ENCODE data around the gene CFAP57. TPM values are rescaled to one million over a fixed set of nuclear protein-coding genes. Genes with fewer than 3 reads are reported as not detected.

CFAP57 gene
- total RNA-seq, 2 experiments from 2014 or later = 0.32 to 0.35 TPM

DNA sequence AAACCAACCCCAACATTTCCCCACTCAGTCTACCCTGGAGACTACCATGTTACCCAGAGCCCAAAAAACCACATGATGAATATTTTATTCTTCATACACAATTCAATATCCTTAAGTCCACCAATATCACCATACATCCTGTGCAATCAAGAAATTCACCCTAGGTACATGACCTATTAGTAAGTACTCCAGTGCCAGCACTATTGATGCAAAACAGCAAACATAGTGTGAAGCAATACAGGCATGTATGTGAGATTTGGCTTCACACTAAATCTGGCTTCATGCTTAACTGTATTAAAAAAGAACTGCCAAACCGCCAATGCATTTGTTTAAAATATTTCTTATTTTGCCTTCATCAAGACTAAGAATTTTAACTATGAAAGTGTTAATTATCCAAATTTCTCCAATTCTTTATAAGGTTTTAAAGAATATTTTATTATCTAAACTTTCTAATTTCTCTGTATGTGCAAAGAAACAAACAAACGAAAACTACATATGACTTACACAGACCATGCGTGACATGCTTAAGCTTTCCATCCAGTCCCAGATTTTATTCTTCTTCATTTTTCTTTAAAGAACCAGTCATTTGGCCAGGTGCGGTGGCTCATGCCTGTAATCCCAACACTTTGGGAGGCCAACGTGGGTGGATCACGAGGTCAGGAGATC lies 75.3 kb downstream of the CFAP57 start:
- no peak for DNase-seq
- Mint-ChIP-seq H3K27me3 (no peaks in the 10 kb centered on the region), H3K27ac (no peak overlapping the region), H3K36me3 (no peaks in the 10 kb centered on the region), H3K9me3 (peaks cover 1% of the 10 kb centered on the region), H3K4me3 (no peak overlapping the region), H3K4me1 (no peaks in the 10 kb centered on the region)

DNA sequence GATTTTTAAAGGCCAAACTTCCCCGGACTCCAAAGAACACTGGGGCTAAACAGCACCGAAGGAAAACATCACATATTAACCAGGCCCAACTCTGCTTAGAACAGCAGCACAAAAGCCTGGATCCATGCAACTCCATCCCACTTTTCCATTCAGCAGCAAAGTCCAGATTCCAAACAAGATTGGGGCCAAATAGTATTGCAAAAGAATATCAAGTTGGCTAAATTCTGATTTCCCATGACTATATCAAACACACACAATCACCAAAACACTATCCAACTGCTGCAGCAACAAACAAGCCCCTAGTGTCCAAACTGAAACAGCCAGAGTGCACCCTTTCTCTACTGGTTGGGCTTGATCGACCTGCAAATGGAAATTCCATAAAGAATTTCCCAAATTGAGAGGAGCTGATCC lies 78.2 kb downstream of the CFAP57 start:
- no peaks in the 10 kb centered on the region for H3K27me3 Mint-ChIP-seq
- H3K4me3 Mint-ChIP-seq = no peak overlapping the region
- H3K4me1 Mint-ChIP-seq = no peaks in the 10 kb centered on the region
- no peak for DNase-seq
- H3K36me3 Mint-ChIP-seq = no peaks in the 10 kb centered on the region
- peaks cover 1% of the 10 kb centered on the region for H3K9me3 Mint-ChIP-seq
- no peak overlapping the region for H3K27ac Mint-ChIP-seq

DNA sequence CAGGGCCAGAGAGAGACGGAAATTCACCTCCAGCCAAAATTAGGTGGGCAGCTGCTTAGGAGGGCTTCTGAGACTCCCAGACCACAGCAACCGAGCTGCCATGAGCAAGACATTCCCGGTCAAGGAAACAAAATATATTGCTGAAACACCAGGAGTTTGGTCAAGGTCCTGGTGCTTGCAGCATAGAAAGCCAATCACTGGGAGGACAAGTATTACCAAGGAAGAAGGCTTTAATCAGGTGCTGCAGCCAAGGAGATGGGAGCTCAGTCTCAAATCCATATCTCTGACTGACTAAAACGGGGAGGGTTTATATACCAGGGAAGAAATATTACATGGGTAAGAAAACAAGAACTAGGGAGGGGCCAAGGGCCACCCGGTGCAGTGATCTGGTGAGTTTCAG lies 78.9 kb downstream of the CFAP57 start:
- Mint-ChIP-seq H3K27ac (no peak overlapping the region), H3K9me3 (peaks cover 1% of the 10 kb centered on the region), H3K4me1 (no peaks in the 10 kb centered on the region), H3K4me3 (no peak overlapping the region), H3K27me3 (no peaks in the 10 kb centered on the region), H3K36me3 (no peaks in the 10 kb centered on the region)
- no peak for DNase-seq

DNA sequence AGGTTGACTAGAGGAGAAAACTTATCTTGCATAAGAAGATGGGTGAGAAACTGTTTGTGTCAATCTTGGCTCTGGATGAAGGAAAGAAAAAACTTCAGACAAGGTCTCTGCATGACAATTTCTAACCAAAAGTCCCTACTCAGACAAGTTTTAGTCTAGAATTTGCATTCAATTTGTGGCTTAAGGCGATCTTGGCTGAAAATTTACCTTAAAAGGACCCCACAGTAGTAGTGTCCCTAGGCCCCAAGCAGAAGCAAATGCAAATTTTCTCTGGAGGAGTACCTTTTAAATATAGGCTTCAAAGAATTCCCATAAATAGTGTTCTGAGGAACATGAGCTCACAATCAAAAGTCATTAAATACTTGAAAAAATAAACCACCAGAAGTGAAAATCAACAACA lies 80.1 kb downstream of the CFAP57 start:
- no peaks in the 10 kb centered on the region for H3K4me1 Mint-ChIP-seq

DNA sequence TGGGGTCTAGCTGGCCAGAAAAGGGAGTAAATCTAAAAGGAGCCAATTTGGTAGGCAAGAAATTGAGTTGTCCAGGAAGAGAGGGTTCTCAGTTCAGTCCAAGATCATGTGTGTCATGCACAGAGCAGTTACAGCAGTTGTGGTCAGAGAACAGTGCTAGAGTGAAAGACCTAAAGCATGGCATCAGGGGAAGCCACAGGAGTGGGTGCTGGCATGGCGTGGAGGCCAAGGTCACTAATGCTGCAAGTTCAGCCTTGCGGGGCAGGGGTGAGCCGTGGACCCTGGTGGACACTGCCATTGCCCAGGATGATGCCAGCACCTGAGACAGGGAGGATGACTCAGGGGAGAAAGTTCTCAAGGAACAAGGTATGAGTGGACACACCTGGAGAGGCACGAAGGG lies 81.0 kb downstream of the CFAP57 start:
- H3K27me3 Mint-ChIP-seq = no peaks in the 10 kb centered on the region

More for the DNA sequence above, 80.1 kb downstream of the CFAP57 start:
- no peaks in the 10 kb centered on the region for H3K36me3 Mint-ChIP-seq
- no peak for DNase-seq
- H3K27ac Mint-ChIP-seq = no peak overlapping the region
- H3K27me3 Mint-ChIP-seq = no peaks in the 10 kb centered on the region
- H3K9me3 Mint-ChIP-seq = peaks cover 1% of the 10 kb centered on the region
- H3K4me3 Mint-ChIP-seq = no peak overlapping the region

DNA sequence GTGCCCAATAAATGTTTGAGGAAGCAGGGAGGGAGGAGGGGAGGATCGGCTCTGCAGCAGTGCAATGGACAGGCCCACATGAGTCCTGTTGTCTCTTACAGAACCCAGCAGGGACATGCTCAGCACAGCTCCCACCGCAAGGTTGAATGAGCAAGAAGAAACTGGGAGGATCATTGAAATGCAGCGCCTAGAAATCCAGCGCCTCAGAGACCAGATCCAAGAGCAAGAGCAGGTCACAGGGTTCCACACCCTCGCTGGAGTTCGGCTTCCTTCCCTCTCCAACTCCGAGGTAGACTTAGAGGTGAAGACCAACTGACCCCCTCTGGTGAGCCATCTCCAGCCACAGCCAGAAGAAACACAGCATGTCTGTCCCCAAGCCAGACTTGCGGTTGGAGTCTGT lies 81.7 kb downstream of the CFAP57 start:
- H3K4me3 Mint-ChIP-seq = no peak overlapping the region
- no peaks in the 10 kb centered on the region for H3K36me3 Mint-ChIP-seq
- H3K9me3 Mint-ChIP-seq = no peaks in the 10 kb centered on the region
- no peak overlapping the region for H3K27ac Mint-ChIP-seq
- H3K4me1 Mint-ChIP-seq = no peaks in the 10 kb centered on the region
- DNase-seq = no peak
- H3K27me3 Mint-ChIP-seq = no peaks in the 10 kb centered on the region

More for the DNA sequence above, 81.0 kb downstream of the CFAP57 start:
- no peak overlapping the region for H3K27ac Mint-ChIP-seq
- no peak for DNase-seq
- H3K36me3 Mint-ChIP-seq = no peaks in the 10 kb centered on the region
- no peak overlapping the region for H3K4me3 Mint-ChIP-seq
- H3K9me3 Mint-ChIP-seq = no peaks in the 10 kb centered on the region
- no peaks in the 10 kb centered on the region for H3K4me1 Mint-ChIP-seq

DNA sequence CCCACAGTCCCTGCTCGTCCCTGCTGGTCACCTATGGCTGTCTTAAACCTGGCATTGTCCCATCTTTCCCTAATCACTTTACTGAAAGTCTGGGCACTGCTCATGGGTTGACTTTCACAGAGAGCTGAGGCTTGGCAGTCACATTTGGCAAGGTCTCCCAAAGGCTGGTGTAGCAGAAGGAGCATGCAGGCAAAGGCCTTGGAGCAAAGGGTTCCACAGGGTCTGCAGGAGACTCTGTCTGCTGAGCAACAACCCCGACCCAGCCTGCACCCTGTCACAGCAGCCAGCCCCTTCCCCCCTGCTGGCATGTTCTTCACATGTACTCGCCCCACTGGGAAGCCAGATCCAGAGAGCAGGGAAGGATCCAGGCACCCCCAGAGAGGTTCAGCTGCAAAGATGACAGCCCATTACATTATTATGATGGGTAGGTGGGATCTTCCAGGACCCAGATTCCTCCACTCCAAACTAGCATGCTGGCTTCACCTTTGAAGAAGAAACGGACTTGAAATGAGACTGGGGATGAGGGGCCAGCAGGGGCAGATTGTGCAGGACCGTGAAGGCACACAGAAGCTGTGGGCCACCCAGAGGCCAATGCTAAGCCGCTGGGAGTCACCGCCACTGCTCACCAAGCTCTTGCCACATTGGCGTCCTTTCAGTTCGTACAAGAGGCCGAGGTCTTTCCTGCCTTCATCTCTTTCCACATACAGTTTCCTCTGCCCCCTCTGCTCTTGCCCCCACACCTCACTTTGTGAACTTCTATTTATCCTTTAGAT lies 83.5 kb downstream of the CFAP57 start:
- Mint-ChIP-seq H3K4me1 (no peaks in the 10 kb centered on the region), H3K36me3 (no peaks in the 10 kb centered on the region)

DNA sequence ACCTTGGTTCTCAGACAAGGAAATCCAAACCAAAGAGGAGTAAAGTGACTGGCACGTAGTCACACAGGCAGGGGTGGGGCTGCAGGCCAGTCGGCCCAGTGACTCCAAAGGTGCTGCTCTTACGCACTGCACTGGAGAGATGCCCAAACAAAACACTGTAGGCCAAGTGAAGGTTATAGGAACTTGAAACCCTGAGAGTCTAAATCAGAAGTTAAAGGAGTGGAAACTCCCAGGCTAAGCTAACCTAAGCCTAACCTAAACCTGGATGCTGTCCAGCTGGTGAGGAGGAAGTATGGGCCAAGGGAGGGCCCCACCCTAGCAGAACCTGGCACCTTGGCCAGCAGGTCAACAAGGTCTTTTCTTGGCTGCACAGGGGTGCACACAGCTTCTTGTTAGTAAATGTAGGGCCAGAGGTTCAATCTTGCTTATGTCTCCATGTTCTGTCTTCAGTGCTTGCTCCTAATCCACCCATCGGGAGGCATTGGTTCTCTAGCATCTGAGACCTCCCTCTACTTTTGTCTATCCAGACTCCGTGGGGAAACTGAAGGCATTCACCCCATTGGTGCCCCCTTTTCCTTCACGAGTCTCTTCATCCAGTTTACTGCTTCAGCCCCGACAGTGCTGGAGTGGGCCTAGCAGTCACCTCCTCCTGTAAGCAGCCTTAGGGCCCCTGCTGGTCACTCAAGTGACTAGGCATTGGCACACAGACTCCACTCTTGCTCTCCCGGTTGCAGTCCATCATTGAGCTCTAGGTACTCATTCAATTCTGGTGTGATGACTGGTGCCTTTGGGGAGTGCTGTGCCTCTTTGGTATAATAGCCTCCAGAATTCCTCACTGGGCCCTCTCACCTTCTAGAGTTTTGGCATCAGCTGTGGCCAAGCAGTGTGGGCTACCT lies 84.8 kb downstream of the CFAP57 start:
- Mint-ChIP-seq H3K27me3 (no peaks in the 10 kb centered on the region), H3K9me3 (no peaks in the 10 kb centered on the region), H3K4me1 (no peaks in the 10 kb centered on the region), H3K4me3 (no peak overlapping the region), H3K36me3 (no peaks in the 10 kb centered on the region), H3K27ac (no peak overlapping the region)
- DNase-seq = no peak

More for the DNA sequence above, 83.5 kb downstream of the CFAP57 start:
- H3K9me3 Mint-ChIP-seq = no peaks in the 10 kb centered on the region
- no peak overlapping the region for H3K27ac Mint-ChIP-seq
- no peaks in the 10 kb centered on the region for H3K27me3 Mint-ChIP-seq
- no peak overlapping the region for H3K4me3 Mint-ChIP-seq
- DNase-seq = no peak

DNA sequence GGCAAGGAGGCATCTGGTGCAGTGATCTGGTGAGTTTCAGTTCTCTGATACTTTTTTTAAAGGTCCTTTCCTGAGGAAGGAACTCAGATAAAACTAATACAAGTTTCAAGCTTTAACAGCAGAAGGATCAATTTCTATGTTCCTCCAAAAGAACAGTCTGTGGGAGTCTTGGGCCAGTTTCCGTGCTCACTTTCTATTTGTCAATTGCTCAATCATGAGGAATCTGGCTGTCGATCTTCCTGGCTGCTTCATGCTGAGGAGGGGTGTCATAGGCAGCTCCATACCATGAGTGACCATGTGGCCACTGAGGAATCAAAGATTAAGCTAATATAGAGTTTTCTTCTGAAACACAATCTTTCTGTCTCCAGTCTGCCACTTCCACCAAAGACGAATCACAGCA lies 86.2 kb downstream of the CFAP57 start:
- Mint-ChIP-seq H3K27ac (no peak overlapping the region), H3K36me3 (no peaks in the 10 kb centered on the region), H3K9me3 (peaks cover 1% of the 10 kb centered on the region), H3K4me3 (no peak overlapping the region), H3K27me3 (no peaks in the 10 kb centered on the region), H3K4me1 (no peaks in the 10 kb centered on the region)
- no peak for DNase-seq

DNA sequence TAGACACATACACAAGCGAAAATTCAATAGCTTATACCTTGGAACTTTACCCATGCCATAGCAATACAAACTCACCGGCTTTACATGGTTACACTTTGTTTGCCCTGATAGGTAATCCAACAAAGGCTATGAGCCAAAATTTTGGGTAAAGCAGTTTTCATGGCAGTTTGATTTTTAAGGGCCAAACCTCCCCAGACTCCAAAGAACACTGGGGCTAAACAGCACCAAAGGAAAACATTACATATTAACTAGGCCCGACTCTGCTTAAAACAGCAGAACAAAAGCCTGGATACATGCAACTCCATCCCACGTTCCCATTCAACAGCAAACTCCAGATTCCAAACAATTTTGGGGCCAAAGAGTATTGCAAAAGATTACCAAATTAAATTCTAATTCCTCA lies 93.3 kb downstream of the CFAP57 start:
- H3K27me3 Mint-ChIP-seq = peaks cover 10% of the 10 kb centered on the region
- no peaks in the 10 kb centered on the region for H3K36me3 Mint-ChIP-seq
- H3K27ac Mint-ChIP-seq = no peak overlapping the region
- DNase-seq = no peak
- H3K9me3 Mint-ChIP-seq = peaks cover 5% of the 10 kb centered on the region
- H3K4me3 Mint-ChIP-seq = no peak overlapping the region
- no peaks in the 10 kb centered on the region for H3K4me1 Mint-ChIP-seq

DNA sequence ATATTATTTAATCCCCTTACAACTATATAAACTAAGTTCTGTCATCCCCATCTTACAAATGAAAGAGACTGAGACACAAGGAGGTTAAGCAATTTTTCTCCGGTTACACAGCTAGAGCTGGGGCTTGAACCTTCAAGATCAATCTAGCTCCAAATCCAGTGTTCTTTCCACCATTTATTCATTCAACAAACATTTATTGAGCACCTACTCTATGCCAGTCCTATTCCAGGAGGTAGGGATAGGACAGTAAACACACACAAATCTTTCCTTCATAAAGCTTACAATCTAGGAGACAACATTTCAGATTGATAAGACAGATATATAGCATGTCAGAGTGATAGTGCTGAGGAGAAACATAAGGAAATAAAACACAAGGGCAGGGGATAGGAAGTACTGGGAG lies 94.8 kb downstream of the CFAP57 start:
- peaks cover 7% of the 10 kb centered on the region for H3K4me1 Mint-ChIP-seq
- H3K9me3 Mint-ChIP-seq = peaks cover 5% of the 10 kb centered on the region
- no peak overlapping the region for H3K27ac Mint-ChIP-seq
- DNase-seq = no peak
- peaks cover 16% of the 10 kb centered on the region for H3K27me3 Mint-ChIP-seq
- no peaks in the 10 kb centered on the region for H3K36me3 Mint-ChIP-seq
- H3K4me3 Mint-ChIP-seq = no peak overlapping the region

DNA sequence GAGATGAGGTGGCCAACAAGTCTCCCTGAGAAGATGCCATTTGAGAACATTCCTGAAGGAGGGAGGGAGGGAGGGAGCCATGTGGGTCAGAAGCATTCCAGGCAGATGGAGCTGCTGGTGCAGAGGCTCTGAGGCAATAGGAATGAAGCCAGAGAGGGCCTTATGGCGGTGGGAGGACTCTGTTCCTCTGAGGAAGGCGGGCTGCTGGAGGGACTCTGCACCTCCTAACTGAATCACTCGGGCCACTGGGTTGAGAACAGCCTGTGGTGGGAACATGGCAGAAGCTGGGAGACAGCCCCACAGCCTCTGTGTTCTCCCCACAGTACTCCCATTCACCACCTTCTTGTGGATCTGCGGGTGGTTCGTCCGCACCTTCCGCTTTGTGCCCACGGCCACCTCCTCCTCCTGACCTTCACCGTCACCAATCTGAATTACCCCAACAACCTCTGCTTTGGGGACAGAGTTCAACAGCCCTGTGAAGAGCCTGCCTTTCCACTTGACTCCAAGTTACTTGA lies 95.2 kb downstream of the CFAP57 start:
- no peak for DNase-seq
- Mint-ChIP-seq H3K27ac (no peak overlapping the region), H3K27me3 (peaks cover 16% of the 10 kb centered on the region), H3K36me3 (no peaks in the 10 kb centered on the region), H3K4me1 (peaks cover 8% of the 10 kb centered on the region), H3K9me3 (peaks cover 5% of the 10 kb centered on the region), H3K4me3 (no peak overlapping the region)

DNA sequence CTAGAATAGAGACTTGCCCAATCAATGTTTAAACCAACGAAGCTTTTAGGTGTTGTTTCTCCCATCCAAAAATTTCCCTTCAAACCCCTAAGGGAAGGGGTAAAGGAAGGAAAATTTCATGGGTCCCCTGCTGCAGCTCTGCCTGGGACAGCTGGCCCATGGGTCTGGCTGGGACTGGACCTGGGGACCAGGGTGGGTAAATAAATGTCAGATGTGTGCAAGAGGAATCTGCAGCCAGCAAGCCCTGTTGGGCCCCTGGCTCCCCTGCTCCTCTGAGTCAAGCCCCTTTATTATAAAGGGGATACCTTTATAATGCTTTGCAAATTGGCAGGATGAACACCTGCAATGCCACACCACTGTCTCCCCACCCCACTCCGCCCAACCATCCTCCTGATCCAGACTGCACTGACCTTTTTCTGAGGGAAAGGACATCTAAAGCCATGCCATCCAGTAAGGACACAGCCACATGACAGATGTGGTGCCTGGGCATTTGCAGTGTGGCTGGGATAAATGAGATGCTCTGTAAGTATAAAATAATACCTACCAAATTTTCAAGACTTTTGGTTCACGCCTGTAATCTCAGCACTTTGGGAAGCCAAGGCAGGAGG lies 95.8 kb downstream of the CFAP57 start:
- no peaks in the 10 kb centered on the region for H3K36me3 Mint-ChIP-seq
- no peak overlapping the region for H3K27ac Mint-ChIP-seq
- peaks cover 4% of the 10 kb centered on the region for H3K9me3 Mint-ChIP-seq
- H3K27me3 Mint-ChIP-seq = peaks cover 16% of the 10 kb centered on the region
- DNase-seq = no peak
- H3K4me3 Mint-ChIP-seq = no peak overlapping the region
- peaks cover 8% of the 10 kb centered on the region for H3K4me1 Mint-ChIP-seq

DNA sequence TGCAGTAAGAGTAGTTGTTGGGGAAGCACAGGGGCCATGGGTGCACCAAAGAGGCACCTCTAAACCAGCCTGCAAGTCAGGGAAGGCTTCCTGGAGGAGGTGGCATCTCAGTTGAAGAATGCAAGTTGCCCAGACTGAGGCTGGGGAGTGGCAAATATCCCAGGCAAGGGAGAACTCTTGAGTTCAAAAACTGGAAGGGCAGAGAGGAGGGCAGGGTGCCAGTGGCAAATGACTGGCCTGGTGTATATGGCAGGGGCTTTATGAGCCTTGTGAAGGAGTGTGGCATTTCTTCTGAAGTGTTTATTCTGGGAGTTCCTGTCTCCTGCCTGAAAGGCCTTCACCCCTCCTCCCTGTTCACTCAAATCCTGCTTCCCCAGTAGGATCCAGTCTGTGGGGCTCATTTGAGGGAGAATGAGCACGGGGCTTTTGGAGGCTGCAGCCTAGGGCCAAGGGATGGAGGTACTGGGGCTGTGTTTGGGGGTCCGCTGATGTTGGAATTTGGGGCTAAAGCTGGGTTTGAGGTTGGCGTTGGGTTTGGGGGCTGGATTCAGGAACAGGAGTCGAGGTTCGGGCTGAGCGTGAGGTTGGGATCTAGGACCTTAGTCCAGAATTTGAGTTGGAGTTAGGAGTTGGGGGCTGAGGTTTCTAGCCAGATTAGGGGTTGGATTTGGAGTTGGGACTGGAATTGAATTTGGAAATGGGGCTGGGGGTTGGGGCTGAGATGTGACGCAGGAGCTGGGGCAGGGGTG lies 97.7 kb downstream of the CFAP57 start, which contains the start of gene TMEM125:
TMEM125 (plus strand) TSS at position 357 of the 749 bp plus-strand sequence. CDS start 2,740 bp downstream, outside the sequence.
- no peak within 1 kb of the TSS for H3K27ac Mint-ChIP-seq
- H3K4me3 Mint-ChIP-seq = peak within 1 kb of the TSS; percentile 58
- DNase-seq = no peak
- H3K9me3 Mint-ChIP-seq = peaks cover 3% of the 10 kb centered on the region
- peaks cover 16% of the 10 kb centered on the region for H3K27me3 Mint-ChIP-seq
- H3K36me3 Mint-ChIP-seq = peaks cover 3% of the 10 kb centered on the region
- H3K4me1 Mint-ChIP-seq = peaks cover 14% of the 10 kb centered on the region

Measured in activated naive CD8-positive, alpha-beta T cell treated with anti-CD3 and anti-CD28 coated beads for 36 hours (primary cell).